Activated T-cell treated with anti-CD3 and anti-CD28 coated beads, Interleukin-2, amount 50 U/mL, for 1 hour (primary cell): Measurements from ENCODE around the gene MAZ.

Experiments used
- DNase-seq: peaks from one replicate; pipeline ENCODE4 v3.0.0-alpha.2; 2020

MAZ gene

DNA sequence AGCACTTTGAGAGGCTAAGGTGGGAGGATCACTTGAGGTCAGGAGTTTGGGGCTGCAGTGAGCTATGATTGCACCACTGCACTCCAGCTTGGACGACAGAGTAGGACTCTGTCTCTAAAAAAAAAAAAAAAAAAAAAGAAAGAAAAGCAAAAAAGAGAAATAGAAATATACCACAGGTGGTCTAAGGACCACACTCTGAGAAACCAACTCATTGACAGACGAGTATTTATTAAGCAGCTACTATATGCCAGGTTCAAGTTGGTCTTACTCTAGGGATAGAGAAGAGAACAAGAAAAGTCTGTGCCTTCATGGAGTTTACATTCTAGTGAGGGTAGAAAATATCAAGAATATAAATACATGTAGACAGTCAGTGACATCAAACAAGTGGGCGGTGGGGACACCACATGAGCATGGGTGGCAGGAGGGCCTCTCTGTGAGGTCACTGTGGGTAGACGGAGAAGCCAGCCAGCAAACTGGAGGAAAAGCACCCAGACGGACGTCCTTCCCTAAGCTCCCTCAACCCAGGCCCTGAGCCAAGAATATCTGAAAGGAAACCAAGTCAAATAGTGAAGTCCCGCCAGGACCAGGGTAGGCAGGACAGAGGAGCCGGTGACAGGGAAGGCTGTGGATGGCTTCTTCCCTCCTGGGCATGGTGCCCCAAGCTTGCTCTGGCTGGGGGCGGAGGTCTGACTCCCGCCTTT lies 52.0 kb downstream of the MAZ start:
- DNase-seq: no peak

DNA sequence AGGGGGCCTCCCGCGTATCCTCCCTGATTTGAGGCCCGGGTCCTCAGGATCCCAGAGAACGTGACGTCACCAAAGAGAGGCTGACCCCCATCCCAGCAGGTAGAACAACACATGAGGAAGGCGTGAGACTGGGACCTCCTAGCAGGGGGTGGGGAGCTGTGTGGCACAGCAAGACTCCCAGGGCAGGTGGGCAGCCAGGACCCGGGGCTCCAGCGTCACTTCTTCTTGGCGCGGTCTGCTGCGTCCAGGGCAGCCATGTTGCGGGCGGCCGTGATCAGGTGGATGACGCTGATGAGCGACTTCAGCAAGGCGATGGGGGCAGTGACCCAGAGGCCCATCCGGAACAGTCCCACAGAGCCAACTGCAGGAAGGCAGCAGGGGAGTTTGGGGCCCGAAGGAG lies 52.6 kb downstream of the MAZ start:
- no peak for DNase-seq

DNA sequence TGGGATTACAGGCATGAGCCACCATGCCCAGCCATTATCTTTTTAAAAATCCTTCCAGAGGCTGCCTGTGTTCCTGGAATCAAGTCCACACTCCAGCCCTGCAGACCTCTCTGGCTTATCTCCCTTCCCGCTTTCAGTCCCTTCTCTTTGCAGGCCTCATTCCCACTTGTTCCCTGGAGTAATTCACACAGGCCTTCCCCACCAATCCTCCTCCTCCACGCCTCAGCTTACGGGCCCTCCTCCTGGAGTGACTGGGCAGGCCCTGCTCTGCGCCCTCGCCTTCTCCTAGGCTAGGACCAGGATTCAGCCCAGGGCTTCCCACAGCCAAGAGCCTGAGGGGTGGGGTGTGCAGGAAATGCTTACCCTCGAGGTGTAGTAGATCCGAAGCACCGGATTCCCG lies 53.9 kb downstream of the MAZ start:
- no peak for DNase-seq
